Stomach (tissue), 4 donors: ENCODE measurements around the gene BHLHA15.

ENCODE experiments used
- EP300 ChIP-seq: sonication (generic); formaldehyde crosslinking; IDR thresholded peaks from one replicate; pipeline ENCODE4 v1.6.1; 2017; ENCODE audit warnings: antibody characterized with exemption
- POLR2A ChIP-seq, 4 donors: fragments of 450-650 bp; IDR thresholded peaks; one replicate each; pipeline ENCODE4 v1.6.1; 2016; ENCODE audit warnings: antibody characterized with exemption in 4 of 4, control low read depth in 2 of 4, mild to moderate bottlenecking in 1 of 4, moderate library complexity in 1 of 4
- POLR2AphosphoS5 ChIP-seq, 3 donors: sonication (generic); formaldehyde crosslinking; IDR thresholded peaks; one replicate each; pipeline ENCODE4 v1.6.1; 2016; ENCODE audit warnings: antibody characterized with exemption in 3 of 3
- TF ChIP-seq, protein P1 (sequence below), 7 experiments: fragments of 450-650 bp in 4 of 7; fragments of 200-600 bp in 3 of 7; sonication (generic) in 3 of 7; IDR thresholded peaks; one replicate each; pipeline ENCODE4 v1.5.1; 2016 to 2019; ENCODE audit warnings: antibody characterized with exemption in 7 of 7, control low read depth in 2 of 7, mild to moderate bottlenecking in 1 of 7

DNA sequence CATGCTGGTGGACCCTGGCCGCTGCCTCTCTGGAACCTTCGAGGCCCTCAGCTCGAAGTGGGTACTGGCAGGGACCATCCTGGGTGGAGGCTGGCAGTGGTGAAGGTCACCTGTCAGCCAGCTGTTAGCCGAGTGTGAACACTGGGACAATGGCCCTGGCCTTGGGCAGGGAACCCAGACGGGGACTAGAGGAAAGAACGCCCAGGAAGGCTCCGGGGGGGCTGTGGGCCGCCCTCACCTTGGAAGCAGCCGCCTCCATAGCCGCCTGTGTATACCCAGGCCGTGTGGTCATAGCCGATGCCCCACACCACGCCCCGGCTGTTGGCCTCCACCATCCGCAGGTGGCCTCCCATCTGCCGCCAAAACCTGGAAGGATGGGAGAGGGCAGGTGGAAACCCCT, 17.6 kb downstream of the BHLHA15 start:
- TF ChIP-seq POLR2A (IDR thresholded peaks at IDR 0.05) (no peak), POLR2AphosphoS5 (IDR thresholded peaks at IDR 0.05) (no peak), EP300 (no peak)
- TF ChIP-seq, protein P1, sequence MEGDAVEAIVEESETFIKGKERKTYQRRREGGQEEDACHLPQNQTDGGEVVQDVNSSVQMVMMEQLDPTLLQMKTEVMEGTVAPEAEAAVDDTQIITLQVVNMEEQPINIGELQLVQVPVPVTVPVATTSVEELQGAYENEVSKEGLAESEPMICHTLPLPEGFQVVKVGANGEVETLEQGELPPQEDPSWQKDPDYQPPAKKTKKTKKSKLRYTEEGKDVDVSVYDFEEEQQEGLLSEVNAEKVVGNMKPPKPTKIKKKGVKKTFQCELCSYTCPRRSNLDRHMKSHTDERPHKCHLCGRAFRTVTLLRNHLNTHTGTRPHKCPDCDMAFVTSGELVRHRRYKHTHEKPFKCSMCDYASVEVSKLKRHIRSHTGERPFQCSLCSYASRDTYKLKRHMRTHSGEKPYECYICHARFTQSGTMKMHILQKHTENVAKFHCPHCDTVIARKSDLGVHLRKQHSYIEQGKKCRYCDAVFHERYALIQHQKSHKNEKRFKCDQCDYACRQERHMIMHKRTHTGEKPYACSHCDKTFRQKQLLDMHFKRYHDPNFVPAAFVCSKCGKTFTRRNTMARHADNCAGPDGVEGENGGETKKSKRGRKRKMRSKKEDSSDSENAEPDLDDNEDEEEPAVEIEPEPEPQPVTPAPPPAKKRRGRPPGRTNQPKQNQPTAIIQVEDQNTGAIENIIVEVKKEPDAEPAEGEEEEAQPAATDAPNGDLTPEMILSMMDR (IDR thresholded peaks at IDR 0.05), result no peak
